ENCODE data around the gene RTP3.

Gene RTP3

DNA sequence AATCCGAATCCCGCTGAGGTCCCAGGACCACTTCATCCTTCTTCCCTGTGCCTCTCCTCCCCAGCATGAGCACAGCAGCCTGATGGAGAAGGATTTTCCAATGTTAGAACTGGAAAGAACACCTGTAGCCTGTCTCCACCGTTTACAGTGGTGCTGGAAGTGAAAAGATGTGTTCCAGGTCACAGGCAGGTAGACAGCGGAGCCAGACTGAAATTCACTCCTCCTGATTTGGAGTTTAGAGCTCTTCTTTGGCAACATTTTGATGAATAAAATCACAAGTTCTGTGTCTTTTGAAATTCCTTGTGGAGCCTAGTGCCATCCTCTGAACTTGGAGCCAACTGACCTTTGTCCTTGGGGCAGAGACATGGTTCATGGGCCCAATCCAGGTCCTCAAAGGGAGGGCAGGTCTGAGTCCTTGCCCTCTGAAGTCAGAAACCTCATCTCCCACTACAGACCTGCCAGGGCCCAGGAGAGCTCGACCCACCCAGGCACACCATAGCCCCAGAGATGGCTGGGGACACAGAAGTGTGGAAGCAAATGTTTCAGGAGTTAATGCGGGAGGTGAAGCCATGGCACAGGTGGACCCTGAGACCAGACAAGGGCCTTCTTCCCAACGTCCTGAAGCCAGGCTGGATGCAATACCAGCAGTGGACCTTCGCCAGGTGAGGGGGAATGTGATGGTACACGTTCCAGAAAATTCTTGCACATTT, at the start of gene RTP3:
TSS of gene RTP3 (plus strand) at position 421 of the 710 bp plus-strand sequence. CDS start at position 508, 87 bp downstream.
- no peak for FAIRE-seq

- FAIRE-seq: no peak
These were observed 49.1 kb upstream of the RTP3 start for GRCh38 chr3:46448721-46449120.

DNA sequence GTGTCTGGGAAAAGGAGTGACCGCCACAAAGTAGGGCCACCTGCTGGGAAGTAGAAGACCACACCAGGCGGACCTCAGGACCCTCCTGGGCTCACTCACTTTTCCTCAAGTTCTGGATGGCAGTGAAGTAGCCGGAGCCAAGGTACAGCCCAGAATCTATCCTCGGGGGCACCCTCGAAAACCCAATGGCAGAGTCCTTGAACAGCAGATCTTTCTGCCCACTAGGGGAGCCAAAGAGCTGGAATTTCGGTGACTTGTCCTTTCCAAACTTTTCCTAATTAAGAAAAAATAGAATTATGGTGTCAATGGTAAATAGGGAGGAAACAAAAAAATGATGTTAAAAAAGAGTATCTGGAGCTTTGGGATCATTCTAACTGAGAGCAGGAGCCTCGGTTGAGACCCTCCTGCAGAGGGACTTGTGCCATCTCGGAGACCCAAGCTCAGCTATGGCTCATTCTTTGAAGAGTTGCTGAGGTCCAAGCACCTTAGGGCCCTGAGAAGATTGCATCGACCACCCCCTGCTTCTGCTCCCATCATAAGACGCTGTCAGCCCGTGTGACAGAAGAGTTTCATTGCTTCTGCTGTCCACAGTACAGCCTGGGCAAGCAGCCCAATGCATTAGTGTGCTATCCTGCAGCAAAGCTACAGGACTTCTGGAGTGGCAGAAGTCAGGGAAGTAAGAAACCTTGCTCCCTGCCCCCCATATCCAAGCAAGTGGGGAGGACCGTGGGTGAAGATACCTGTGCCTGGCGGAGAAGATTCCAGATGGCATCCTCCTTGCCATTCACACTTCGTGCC, 47.8 kb upstream of the RTP3 start:
- no peak for FAIRE-seq

DNA sequence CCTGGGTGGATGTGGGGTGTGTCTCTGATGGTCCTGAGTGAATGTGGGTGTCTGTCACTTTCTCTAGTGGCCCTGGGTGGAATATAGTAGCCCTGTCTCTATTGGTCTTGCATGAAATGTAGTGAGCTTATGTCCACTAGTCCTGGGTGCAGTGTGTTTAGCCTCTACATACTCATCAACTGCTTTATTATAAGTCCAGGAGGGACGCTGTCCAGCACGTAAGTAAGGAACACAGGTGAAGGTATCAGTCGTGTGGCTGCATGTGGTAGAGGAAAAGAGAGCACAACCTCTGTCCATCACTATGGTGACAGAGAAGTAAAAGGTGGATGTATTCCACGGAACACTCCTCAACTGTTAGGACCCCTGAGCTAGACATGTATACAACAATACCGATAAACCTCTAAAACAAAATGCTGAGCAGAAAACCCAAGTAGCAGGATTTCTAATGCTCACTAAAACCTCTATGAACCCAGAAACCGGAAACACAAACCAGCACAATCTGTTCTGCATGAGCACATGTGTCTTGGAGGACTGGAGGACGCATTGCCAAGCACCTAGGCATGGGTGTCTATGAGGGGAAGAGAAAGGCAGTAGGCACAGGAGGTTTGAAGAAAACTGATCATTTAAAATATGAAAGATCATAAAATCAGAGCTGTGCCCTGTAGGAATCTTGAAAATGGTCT, 44.1 kb upstream of the RTP3 start:
- no peak for FAIRE-seq

DNA sequence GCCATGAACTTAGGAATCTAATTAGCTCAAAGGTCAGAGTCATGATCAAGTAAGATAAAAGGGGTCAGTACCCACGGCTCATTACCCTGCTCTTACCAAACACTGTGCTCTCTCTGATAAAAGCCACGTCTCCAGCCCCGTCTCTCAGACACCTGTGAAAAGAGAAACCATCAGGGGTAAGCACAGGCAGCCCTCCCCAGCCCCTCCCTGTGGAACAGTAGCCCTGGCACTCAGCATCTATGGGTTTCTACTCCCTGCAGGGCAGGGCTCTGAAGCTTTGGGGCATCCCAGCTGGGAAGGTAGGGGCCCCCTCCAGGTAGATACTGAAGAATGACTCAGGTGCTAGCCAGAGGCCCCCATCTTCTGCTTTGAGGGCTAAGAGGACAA, 43.6 kb upstream of the RTP3 start:
- no peak for FAIRE-seq

GRCh38 chr3:46454606-46455005, 43.2 kb upstream of the RTP3 start:
- FAIRE-seq: no peak

GRCh38 chr3:46455231-46456115, 42.3 kb upstream of the RTP3 start:
- no peak for FAIRE-seq

DNA sequence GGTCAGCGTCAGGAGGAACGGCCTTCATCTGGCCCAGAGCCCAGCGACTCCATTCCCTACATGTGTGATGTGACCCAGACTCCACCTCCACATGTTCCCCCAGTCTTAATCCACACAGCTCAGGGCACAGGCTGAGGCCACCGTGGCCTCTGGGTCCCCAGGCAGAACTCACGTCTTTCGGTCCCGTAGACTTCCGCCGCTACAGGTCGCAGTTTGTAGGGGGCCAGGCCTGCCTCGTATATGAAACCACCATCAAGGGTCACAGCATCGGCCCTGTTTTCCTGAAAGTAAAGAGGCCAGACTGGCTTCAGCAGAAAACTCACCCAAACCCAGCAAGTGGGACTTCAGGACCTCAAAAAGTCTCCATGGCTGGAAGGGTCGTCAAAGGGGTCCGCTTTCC, 41.7 kb upstream of the RTP3 start:
- FAIRE-seq: no peak

GRCh38 chr3:46460051-46460450, 37.7 kb upstream of the RTP3 start:
- no peak for FAIRE-seq

GRCh38 chr3:46462111-46462510, 35.7 kb upstream of the RTP3 start:
- FAIRE-seq: no peak

DNA sequence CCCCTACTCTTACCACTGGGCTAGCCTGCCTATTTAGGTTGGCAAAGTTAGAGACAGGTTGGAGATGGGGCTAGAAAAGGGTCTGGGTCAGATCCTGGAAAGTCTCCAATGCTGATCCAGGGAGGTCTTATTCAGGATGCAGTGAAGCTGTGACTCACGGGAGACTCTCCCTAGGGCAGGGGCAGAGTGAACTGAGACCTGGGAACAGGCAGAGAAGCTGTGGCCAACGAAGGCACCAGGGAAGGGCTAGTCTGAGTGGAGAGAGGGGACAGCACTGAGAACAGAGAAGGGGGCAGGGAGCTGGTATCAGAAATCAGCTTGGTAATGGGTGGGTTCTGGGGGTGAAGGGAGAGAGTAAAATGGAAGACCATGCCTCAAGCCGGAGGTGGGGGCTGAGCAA, 35.3 kb upstream of the RTP3 start:
- FAIRE-seq: no peak

DNA sequence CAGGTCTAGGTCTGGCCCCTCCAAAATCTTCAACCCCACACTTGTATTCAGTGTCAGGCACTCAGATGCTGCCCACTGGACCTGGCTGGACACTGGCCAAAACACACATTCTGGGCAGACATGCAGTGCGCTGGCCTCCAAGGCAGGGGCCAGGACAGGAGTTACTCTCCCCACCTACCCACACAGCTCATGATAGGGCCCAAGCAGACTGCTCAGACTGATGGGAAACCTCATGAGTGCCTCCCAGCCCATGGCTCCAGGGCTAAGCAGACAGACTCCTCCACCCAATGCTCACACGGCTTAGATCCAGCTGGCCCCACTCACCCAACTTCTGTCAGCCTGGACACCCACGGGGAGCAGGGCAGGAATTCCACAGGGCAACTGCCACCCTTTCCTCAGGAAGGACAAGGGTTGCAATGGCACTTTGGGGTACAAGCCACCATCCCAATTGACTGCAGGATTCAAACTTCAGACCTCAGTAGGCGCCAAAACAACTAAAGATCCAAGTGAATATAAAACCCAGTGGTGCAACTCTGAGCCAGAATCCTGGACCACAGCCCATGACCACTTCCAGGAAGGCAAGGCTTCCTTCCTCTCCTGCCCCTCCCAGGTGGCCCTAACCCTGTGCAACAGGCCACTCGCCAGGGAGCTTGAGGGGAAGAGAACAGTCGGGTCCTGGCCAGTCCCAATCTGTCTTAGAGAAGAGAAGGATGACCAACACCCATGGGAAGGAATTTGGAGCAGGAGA, 34.5 kb upstream of the RTP3 start:
- FAIRE-seq: no peak

DNA sequence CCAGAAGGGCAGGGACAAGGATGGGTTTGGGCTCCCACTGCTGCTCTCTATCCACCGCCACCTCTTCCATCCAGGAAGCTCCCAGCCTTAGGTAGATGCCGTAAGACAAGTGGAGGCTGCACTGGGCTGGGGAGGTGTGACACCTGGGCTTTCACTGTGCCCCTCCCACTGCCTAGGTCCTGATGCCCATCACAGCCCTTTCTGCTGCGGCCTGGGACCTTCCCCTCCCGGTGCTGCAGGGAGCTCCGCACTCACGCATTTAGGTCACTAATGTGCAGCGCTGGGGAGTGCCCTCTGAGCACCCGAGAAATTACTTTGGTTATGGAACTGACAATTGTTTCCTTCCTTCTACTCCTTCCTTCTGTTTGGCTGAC, 33.9 kb upstream of the RTP3 start:
- FAIRE-seq: no peak

- FAIRE-seq: no peak
These were observed 33.2 kb upstream of the RTP3 start, which contains the start of gene LTF for GRCh38 chr3:46464326-46465195. LTF (minus strand) TSS chr3:46464905; CDS start chr3:46464867, 38 bp downstream.

- FAIRE-seq: no peak
These were observed 32.6 kb upstream of the RTP3 start for GRCh38 chr3:46465196-46465520.

DNA sequence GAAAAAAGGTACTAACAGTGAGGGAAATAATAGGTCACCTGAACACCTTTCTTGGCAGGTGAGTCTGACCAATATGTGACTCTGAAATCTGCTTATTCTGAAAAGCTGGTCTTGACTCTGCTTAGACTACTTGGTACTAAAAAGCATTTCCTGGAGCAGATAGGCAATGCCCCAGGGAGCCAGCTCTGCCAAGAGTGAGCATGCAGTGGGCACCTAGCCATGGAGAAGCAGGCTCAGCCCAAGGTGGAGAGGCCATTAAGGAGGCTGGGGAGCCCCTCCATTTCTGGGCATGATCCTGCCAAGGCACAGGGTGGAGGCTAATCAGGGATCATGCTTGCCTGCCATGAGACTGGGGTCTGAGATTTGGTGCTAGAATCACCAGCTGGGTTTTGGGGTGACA, 31.5 kb upstream of the RTP3 start:
- no peak for FAIRE-seq

DNA sequence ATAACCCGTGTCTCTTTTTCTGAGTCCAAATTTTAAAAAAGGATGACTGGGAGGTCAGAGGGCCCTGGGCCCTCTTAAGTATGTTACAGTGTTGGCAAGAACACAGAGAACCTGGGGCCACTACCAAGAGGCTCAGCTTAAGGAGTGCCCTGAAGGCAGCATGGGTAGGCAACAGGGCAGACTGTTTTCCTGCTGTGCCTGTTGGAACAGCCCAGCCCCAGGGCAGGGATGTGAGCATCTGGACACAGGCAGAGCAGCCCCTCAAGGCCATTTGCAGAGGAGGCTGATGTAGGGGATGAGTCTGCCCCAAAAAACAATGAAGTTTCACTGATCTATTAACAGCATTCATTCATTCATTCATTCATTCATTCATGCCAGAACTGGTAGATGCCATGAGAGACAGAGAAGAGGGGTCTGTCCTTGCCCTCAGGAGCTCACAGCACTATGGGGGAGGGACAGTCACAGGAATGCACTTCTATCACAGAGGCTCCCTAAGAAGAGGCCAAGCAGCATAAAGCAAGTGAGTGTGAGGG, 30.8 kb upstream of the RTP3 start:
- no peak for FAIRE-seq

DNA sequence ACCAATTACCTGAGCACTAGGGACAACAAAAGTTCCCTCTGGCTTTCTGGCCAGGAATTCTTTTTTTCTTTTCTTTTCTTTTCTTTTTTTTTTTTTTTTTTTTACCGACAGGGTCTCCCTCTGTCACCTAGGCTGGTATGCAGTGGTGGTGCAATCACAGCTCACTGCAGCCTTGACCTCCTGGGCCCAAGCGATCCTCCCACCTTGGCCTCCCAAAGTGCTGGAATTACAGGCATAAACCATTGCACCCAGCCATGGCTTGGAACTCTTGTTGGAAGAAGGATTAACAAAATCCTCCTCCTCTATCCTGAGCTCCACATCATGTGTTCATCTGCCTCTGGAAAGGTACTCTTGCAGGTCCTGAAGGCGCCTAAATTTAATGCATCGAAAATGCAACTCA, 30.2 kb upstream of the RTP3 start:
- FAIRE-seq: no peak

GRCh38 chr3:46468753-46469600, 28.8 kb upstream of the RTP3 start:
- no peak for FAIRE-seq
